Measurements from ENCODE around the gene MYO5A.

DNA sequence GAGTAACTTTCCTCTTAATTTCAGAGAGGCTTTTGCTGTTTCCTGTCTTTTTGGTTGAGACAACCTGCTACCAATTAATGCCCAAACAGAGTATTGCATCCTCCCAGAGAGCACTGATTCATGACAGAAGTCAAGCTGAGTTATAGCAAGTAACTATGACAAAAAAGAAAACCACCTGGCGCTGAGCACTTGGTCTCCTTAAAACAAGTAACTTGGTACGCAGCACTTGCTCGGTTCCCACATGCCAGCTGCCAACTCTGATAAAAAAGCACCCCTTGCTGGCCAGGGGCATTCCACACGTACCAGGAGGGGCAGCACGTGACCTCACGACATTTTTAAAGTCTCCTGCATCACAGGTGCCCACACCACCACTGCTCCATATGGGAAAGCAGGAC, 219.5 kb downstream of the MYO5A start:
- TF ChIP-seq, protein P1, sequence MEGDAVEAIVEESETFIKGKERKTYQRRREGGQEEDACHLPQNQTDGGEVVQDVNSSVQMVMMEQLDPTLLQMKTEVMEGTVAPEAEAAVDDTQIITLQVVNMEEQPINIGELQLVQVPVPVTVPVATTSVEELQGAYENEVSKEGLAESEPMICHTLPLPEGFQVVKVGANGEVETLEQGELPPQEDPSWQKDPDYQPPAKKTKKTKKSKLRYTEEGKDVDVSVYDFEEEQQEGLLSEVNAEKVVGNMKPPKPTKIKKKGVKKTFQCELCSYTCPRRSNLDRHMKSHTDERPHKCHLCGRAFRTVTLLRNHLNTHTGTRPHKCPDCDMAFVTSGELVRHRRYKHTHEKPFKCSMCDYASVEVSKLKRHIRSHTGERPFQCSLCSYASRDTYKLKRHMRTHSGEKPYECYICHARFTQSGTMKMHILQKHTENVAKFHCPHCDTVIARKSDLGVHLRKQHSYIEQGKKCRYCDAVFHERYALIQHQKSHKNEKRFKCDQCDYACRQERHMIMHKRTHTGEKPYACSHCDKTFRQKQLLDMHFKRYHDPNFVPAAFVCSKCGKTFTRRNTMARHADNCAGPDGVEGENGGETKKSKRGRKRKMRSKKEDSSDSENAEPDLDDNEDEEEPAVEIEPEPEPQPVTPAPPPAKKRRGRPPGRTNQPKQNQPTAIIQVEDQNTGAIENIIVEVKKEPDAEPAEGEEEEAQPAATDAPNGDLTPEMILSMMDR (IDR thresholded peaks at IDR 0.05): no peak
- TF ChIP-seq POLR2AphosphoS5 (IDR thresholded peaks at IDR 0.05): no peak
